22Rv1 (cell line): ENCODE data around the gene GLB1L3.

Experiments used
- ZFX ChIP-seq: fragments of 450-650 bp; IDR thresholded peaks from 2 replicates; pipeline ENCODE4 v1.6.1; 2017; ENCODE audit warnings: antibody characterized with exemption, borderline replicate concordance
- TF ChIP-seq, protein P1 (sequence below): fragments of 450-650 bp; IDR thresholded peaks from 2 replicates; pipeline ENCODE4 v1.5.1; 2017; ENCODE audit warnings: mild to moderate bottlenecking

DNA sequence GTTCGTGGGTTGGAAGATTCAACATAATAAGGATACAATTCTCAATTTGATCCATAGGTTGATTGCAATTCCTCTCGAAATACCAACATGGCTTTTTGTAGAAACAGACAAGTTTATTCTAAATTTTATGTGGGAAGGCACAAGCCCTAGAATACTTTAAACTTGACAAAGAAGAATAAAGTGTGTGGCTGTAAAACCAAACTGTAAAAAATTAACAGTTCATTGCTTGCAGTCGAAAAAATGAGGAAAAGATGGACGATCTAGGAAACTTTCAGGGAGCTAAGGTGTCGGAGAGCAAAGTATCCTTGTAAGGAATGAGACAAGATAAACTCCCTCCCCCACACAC, 1.0 kb upstream of the GLB1L3 start:
- TF ChIP-seq, protein P1, sequence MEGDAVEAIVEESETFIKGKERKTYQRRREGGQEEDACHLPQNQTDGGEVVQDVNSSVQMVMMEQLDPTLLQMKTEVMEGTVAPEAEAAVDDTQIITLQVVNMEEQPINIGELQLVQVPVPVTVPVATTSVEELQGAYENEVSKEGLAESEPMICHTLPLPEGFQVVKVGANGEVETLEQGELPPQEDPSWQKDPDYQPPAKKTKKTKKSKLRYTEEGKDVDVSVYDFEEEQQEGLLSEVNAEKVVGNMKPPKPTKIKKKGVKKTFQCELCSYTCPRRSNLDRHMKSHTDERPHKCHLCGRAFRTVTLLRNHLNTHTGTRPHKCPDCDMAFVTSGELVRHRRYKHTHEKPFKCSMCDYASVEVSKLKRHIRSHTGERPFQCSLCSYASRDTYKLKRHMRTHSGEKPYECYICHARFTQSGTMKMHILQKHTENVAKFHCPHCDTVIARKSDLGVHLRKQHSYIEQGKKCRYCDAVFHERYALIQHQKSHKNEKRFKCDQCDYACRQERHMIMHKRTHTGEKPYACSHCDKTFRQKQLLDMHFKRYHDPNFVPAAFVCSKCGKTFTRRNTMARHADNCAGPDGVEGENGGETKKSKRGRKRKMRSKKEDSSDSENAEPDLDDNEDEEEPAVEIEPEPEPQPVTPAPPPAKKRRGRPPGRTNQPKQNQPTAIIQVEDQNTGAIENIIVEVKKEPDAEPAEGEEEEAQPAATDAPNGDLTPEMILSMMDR = no peak
- no peak for TF ChIP-seq ZFX
